OCI-LY1 (cell line): ENCODE results near the gene FRY.

Experiments used
- CTCF ChIP-seq: fragments of 200-600 bp; sonication (generic), shearing (Covaris generic); IDR thresholded peaks from 2 replicates; pipeline ENCODE4 v1.5.1; 2017; ENCODE audit warnings: mild to moderate bottlenecking, antibody characterized with exemption, low read length, moderate library complexity, mixed read lengths
- EZH2 ChIP-seq: fragments of 200-600 bp; sonication (generic), shearing (Covaris generic); IDR thresholded peaks from 2 replicates; pipeline ENCODE4 v1.8.0; 2017; ENCODE audit warnings: borderline replicate concordance, mixed run types, mild to moderate bottlenecking, antibody characterized with exemption, low read length, moderate library complexity, mixed read lengths

- TF ChIP-seq CTCF (no peak), EZH2 (no peak)
Observed at GRCh38 chr13:32051156-32051555, 19.6 kb downstream of the FRY start.
